IMR-90 (cell line): ENCODE data around the gene GDPD5. TPM values are rescaled to one million over a fixed set of nuclear protein-coding genes. Genes with fewer than 3 reads are reported as not detected.

Source experiments
- ELK1 ChIP-seq: fragments of 150-350 bp; IDR thresholded peaks from 2 replicates; pipeline ENCODE4 v1.6.1; 2016; ENCODE audit warnings: low read depth, mild to moderate bottlenecking, low read length, moderate library complexity, borderline replicate concordance
- MAZ ChIP-seq: IDR thresholded peaks from 2 replicates; pipeline ENCODE4 v1.6.1; 2012; ENCODE audit warnings: low read depth, mild to moderate bottlenecking, low read length, improper control_type of control experiment, moderate library complexity, borderline replicate concordance
- RCOR1 ChIP-seq: IDR thresholded peaks from 2 replicates; pipeline ENCODE4 v1.6.1; 2012; ENCODE audit warnings: mild to moderate bottlenecking, low read length, improper control_type of control experiment; ENCODE audit not compliant: insufficient replicate concordance
- polyA plus RNA-seq, 3 experiments: library from polyadenylated mRNA; depleted of rRNA; stranded (reverse); fragments of >200 nt; gene quantifications; 2 replicates each; pipeline ENCODE4 v1.2.3, GENCODE V29; 2012; ENCODE audit warnings: low replicate concordance in 1 of 3
- total RNA-seq: library from RNA; depleted of rRNA; stranded (reverse); fragments of >200 nt; gene quantifications from 2 replicates; pipeline ENCODE4 v1.2.3, GENCODE V29; 2012

The GDPD5 gene
- total and polyA plus RNA-seq, 2 of the 4 experiments (the other 2 are of a cell fraction), result 2.0 to 7.9 TPM

- TF ChIP-seq ELK1 (no peak), MAZ (no peak), RCOR1 (no peak)
Measured at GRCh38 chr11:75563501-75563977, 37.8 kb upstream of the GDPD5 start (continued).
